NCI-H2029 (cell line): ENCODE measurements around the gene NUDT22.

Source experiments
- DNase-seq: peaks from one replicate; lab custom pipeline; 2025; lab: John Stamatoyannopoulos, UW

The NUDT22 gene, protein sequence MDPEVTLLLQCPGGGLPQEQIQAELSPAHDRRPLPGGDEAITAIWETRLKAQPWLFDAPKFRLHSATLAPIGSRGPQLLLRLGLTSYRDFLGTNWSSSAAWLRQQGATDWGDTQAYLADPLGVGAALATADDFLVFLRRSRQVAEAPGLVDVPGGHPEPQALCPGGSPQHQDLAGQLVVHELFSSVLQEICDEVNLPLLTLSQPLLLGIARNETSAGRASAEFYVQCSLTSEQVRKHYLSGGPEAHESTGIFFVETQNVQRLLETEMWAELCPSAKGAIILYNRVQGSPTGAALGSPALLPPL

DNA sequence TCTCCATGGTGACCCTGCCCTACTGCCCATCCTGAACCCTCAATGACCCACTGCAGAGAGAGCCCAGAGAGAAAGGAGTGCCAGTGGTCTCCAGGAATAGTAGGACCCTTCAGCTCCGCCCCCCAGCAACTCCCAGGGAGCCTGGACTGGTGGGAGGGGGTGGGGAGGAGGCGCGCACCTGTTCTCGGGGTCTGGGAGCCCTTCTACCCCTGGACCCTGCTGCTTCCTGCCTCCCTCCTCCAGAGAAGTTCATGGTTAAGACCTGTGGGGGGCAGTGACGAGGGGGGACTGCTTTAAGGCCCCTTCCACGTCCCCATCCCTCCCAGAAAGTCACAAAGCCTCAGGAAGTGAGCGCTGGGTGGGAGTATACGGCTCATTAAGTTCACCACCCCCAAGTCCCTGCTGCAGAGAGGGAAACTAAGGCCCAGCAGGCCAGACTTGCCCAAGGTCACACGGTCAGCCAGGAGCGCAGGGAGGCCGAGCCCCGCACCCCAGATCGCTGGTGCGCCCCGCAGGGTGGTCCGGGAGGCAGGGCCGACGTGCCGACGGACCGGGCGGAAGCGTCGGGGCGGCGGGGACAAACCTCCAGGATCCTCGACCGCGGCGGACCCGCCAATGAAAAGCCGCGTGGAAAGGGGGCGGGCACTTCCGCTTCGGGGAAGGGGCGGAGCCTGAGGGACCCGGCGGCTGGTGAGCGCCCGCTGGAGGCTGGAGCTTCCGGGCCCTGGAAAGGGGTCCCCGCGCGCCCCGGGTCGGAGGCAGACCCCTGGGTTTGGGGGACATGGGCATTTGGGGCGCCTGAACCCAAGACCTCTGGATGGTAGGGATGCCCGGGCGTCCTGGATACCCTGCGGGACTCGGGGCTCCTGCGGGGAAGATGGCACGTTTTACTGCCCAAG, at the start of gene NUDT22, which contains the start of gene TRPT1:
TSS of gene NUDT22 (plus strand) at position 667 of the 899 bp plus-strand sequence. CDS start 379 bp downstream, outside the sequence.
TSS of gene TRPT1 (minus strand) at position 579 of the 899 bp plus-strand sequence. CDS start at position 253, 326 bp downstream.
- peak; percentile 80 for DNase-seq

DNA sequence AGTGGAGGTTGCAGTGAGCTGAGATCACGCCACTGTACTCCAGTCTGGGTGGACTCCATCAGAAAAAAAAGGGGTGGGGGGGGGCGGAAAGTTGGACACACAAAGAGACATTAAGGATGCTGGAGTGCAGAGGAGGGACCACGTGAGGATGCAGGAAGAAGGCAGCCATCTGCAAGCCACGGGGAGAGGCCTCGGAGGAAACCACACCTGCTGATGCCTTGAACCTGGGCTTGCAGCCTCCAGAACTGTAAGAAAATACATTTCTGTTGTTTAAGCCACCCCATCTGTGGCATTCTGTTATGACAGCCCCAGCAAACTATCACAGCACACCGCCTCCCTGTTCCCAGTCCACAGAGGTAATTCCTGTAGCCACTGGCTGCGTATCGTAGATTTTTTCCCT, 49.3 kb upstream of the NUDT22 start:
- no peak for DNase-seq

DNA sequence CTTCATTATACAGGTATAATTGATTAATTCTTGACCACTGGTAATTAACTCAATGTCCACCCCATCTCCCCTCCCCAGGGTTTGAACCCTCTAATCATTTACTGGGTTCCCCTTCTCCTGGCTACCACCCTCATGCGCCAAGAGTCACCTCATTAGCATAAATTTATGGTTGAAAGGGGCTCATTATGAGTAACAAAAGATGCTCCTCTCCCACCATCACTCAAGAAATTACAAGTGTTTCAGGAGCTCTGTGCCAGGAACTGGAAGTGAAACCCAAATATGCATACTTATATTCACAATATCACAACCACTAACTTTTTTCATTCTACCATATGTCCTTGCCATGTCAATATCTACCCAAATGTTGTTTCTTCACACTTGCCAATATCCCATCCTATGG, 47.9 kb upstream of the NUDT22 start:
- DNase-seq, result no peak

DNA sequence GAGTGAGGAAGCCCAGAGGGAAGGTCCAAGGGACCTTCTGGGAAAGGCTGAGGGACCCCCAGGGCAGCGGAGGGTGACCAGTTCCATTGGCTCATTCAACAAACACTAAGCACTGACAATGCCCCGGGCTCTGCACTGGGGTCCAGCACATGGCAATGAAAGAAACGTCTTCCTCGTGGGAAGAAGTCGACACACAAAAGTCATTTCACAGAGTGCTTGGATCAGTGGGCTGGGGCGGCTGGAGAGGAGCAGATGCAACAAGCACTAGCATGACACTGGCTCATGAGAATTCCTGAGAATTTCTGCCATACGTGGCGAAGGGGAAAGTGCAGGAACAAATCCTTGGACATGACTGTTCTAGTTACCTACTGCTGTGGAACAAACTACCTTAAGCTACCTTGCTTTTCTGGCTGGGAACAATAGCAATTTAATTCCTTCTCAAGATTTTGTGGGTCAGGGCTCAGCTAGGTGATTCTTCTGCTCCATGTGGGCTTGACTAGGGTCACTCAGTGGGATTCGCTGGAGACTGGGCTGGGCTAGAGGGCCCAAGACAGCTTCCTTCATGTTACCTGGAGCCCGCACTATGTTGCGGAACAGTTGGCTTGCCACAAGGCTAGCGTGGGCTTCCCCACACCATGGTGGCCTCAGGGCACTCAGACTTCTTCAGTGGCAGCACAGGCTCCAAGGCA, 47.0 kb upstream of the NUDT22 start:
- no peak for DNase-seq

DNA sequence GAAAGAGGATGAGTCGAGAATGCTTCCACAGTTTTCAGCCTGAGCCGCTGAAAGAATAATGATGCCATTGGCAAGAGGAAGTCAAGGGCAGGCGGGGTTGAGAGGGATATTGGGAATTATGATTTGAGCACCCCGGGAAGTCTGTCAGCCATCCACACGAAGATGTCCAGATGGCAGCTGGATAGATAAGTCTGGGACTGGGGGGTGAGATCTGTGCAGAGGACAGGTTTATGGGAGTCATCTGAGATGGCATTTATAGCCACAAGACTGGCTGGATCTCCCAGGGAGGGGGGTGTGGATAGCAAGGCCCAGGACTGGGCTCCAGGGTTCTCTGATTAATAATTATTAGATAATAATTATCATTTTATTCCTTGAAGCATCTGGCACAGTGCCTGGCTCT, 45.2 kb upstream of the NUDT22 start:
- no peak for DNase-seq

DNA sequence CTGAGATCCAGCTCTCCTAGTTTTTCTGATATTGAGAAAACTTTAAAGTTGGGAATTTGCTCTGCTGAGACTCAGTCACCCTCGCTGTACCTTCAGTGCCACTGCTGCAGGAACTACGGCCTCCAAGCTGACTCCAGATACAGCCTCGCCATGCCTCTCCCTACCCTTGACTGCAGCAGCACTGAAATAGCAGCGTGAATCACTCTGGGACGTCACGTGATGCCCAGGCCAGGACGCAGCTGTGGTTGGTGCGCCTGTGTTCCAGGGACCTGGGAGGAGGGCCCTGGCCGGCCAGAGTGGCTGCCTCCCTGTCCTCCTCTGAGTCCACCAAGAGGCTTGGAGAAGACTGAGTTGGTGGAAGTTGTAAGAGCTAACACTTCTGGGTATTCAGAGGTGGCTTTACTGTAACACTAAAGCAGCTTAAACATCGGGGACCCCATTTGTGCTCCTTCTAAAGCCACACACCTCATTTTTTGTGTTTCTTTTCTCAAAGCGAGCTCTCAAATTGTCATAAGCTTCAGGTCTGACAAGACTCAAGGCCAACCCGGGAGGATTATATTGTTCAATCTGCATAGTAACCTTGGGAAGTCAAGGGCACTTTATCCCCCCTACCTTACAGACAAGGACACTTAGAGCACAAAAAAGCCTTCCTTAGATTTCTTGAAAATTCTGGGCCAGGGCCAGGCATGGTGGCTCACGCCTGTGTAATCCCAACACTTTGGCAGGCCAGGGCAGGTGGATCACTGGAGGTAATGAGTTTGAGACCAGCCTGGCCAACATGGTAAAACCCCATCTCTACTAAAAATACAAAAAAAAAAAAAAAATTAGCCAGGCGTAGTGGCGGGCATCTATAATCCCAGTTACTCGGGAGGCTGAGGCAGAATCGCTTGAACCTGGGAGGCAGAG, 44.3 kb upstream of the NUDT22 start:
- DNase-seq, result peak; percentile 65

DNA sequence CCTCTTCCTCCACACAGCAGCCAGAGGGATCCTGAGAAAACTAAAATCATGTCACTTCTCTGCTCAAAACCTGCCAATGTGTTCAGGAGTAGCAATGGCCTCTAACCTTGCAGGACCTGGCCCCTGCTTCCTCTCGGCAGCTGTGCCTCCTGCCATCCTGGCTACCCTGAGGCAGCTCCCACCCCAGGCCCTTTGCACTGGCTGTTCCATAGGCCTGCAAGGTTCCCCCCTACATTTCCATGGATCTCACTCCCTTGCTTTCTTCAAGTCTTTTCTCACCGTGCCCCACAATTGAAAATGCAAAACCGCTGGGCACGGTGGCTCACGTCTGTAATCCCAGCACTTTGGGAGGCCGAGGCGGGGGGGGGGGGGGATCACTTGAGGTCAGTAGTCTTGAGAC, 42.2 kb upstream of the NUDT22 start:
- no peak for DNase-seq

DNA sequence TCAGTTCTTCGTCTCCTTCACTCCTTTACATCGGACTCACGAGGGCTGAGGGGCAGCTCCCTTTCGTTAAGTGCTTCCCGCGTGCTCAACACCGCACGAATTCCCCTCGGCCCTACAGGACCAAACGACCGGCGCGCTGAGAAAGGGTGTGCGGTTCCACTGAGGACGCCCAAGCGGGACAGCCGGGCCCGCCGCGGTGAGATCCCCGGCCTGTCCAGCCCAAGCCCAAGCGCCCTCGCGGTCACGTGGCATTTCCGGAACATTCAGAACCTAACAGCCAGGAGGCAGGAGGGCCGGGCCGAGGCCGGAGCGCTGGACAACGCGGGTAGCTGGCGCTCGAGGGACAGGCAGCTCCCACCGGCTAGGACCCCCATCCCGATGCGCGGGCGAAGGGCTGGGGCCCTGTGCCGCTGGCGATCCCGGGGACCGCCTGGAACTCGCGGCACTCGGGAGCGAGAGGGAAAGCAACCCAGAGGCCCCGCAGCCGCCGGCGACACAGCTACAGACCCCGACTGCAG, 40.8 kb upstream of the NUDT22 start:
- DNase-seq, result peak; percentile 67

DNA sequence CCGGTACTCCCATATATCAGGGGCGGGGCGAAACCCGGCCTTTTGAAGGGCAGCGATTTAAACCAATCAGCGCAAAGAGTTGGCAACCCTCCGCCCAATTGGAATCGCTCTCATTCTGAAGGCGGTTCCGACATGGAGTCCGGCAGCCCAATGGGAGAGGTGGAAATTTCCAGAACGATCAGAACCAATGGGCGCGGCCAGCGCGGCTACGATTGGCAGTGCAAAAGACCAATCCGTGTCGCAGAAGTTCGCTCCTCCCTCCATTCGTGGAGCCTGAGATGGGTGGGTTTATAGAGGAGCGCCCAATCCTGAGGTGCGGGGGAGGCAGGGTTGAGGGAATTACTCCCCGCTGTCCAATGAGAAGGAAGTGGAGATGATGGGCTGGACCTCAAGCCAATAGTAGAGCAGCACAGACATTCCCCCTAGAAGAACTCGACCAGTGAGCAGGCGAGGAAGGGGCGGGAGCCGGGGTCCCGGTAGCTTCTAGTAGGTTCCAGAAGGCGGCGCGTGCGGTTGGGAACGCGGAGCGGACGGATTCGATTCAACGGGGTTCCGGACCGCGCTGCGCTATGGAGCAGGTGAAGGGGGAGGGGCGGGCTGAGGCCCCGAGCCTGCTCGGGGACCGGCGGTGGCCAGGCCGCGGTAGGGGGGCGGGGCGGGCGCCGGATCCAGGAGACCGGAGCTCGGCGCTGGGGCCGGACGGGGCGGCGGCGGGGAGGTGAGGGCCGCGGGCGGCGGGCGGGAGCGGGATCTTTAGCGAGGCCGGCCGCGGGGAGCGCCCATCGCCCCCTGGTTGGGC, 40.2 kb upstream of the NUDT22 start, which contains the start of gene STIP1:
TSS of gene STIP1 (plus strand) at position 479 of the 799 bp plus-strand sequence. CDS start at position 570, 91 bp downstream.
- peak; percentile 99 for DNase-seq

DNA sequence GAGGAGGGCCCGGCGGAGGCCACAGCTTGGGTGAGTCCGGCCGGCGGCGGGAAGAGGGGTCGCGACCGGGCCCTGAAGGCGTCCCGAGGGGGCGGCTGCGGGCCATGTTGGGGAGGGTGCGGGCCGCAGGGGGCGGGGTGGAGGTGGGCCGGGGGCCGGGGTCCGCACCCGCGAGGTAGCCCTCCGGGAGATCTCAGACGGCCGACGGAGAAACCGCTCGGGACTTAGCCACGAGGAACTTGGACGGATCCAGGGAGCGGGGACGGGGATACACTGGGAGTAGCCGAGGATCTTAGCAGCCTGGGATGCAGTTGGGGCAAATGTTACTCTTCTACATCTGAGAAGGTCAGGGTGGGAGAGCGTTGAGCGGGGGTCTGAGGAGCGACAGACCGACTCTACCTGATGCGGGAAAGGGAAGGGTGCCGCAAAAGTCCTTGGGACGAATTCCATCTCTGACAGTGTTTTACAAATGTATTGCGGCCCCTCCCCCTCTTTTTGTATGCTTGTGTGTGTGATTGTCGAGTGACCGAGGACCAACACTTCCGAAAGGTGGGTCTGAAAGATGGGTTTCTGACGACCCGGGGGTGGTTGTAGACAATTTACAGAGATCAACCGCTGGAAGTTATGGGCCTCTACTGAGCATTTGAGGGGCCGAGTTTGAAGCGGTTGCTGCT, 39.4 kb upstream of the NUDT22 start:
- no peak for DNase-seq

DNA sequence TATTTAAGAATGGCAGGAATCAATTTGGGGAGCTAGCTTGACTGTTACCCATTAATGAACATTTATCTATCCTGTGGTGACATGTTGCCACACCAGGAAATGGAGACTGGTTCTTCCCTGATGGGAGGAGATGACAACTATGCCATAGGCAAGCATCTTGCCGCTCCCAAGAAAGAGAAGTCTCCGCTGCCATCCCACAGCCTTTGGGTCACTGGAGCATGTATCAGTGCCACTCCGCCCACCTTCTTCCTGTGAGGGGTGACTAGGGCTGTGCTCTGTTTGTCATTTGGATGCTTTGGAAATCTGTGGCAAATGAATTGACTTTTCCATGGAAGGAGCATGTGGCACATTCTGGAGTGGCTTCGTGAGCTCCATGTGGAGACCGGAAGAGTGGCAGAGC, 33.6 kb upstream of the NUDT22 start:
- no peak for DNase-seq

DNA sequence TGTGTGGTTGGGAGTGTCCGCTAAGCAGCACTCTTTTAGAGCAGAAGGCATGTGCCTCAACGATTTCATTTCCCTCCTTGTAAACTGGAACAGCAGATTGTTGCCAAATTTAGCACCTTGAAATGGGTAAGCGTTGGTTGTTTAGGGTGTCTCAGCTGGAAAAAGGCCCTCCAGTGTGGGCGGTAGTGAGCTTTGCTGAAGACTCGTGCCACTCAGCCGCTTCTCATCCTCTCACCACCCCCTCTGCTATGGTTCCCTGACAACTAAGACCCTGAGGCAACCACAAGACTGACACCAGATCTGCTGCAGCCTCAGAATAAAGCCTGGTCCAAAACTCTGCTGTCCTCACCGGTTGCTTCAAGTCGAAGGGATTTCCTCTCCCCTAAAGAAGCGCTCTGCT, 29.4 kb upstream of the NUDT22 start:
- no peak for DNase-seq

DNA sequence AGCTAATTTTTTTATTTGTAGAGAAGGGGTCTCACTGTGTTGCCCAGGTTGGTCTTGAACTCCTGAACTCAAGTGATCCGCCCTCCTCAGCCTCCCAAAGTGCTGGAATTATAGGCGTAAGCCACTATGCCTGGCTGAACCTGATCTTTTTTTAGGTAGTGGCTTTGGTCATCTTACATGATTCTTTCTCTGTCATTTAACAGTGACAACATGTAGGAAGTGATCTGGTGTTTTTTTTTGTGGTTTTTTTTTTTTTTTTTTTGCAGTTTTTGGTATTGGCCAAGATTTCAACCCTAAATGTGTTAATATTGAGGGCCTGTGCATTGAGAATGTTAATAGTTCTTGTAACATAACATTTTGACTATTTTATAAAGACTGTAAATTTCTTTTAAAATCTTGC, 27.6 kb upstream of the NUDT22 start:
- no peak for DNase-seq

DNA sequence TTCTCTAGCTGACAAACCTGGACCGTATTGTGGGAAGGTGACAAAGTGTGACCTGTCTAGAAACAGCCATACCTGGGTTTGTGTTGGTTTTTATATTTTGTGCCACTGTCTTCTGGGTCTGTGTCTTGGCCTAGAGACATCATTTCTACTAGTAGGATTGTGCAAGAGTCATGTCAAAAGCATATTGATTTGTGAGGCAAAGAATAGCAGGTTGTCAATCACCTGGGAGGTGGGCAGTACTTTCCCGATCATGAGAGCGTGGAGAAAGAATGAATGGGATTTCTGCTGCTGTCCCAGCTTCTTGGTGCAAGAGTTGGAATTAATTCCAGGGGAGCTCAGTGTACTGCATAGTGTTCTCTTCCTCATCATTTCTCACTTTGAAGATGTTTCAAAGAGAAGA, 24.5 kb upstream of the NUDT22 start:
- DNase-seq, result no peak

DNA sequence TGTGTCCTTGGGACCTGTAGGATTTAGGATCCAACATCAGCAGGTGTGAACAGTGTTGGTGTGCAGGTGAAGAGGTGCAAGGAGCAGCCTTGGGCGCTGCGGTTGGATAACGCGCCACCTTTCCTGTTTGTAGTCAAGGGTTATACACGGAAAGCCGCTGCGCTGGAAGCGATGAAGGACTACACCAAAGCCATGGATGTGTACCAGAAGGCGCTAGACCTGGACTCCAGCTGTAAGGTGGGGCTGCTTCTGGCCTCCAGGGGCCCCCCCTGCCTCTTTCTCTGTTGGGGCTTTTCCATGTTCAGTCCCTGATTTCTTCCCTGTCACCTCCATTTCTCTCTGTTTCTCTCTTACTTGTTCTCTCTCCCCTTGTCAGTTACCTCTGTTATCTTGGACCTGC, 23.1 kb upstream of the NUDT22 start:
- DNase-seq, result no peak

DNA sequence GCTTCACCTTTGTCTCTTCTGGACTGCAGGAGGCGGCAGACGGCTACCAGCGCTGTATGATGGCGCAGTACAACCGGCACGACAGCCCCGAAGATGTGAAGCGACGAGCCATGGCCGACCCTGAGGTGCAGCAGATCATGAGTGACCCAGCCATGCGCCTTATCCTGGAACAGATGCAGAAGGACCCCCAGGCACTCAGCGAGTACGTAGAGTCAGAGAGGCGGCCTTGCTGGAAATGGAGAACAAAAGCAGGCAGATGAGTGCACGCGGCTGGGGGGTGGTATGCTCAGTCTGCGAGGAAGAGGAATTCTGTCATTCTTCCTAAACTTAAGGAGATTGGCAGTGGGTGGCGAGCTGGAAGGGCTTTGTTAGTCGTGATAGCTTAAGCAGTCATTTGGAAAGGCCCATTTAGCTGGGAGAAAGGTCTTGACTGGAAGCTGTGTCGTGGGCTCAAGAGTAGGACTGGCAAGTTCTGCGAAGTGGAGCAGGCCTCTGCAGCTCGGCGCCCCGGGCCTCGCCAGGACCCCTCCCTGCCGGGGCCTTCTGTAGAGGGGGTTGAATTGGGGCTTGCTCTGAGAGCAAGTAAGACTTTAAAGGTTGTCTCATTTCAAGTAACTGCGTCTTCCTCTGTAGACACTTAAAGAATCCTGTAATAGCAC, 22.5 kb upstream of the NUDT22 start:
- no peak for DNase-seq

DNA sequence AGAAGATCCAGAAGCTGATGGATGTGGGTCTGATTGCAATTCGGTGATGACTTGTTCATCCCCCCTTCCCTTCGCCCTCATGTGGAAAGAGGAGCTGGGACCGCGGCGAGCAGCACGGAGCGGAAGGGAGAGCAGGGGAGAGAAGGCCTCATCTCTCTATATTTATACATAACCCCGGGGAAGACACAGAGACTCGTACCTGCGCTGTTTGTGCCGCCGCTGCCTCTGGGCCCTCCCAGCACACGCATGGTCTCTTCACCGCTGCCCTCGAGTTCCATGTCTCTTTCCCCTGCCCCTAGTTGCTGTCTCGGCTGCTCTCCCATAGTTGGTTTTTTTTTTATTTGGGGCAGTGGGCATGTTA, 22.0 kb upstream of the NUDT22 start:
- no peak for DNase-seq

DNA sequence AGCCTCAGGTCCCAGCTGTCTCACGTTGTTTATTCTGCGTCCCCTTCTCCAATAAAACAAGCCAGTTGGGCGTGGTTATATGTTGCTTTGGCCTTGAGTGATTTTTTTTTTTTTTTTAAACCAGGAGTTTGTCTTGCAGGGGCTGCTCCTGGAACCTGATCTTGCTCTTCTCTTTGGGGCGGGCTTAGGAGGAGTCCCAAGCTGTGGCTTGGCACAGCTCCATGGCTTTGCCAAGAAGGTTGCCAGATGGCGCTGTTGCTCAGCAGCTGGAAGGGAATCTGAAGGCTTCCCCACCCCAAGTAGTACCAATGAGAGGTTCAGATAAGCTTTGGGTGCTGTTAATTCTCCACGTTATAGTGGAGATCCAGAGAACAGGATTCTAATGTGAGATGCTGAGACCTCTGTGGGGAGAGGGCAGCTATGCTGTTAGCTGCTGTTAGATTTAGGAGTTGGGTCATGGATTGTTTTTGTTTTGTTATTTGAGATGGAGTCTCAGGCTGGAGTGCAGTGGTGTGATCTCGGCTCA, 21.5 kb upstream of the NUDT22 start:
- peak; percentile 88 for DNase-seq
